Measurements from ENCODE around the gene ARHGEF9.

- no peak for TF ChIP-seq CTCF (IDR thresholded peaks at IDR 0.05)
- TF ChIP-seq POLR2A (IDR thresholded peaks at IDR 0.05), result no peak
Measured at GRCh38 chrX:63713526-63713925, 71.5 kb downstream of the ARHGEF9 start.
